NB4 (cell line): ENCODE measurements around the gene PMPCA.

Experiments used
- POLR2A ChIP-seq: IDR thresholded peaks from 2 replicates; pipeline ENCODE4 v1.6.1; 2011; ENCODE audit warnings: mild to moderate bottlenecking; ENCODE audit not compliant: insufficient read length; ENCODE audit errors: extremely low read depth
- TF ChIP-seq, protein P1 (sequence below): IDR thresholded peaks from one replicate; pipeline ENCODE4 v1.5.1; 2012; ENCODE audit warnings: low read depth, low read length

- no peak for TF ChIP-seq POLR2A
- TF ChIP-seq, protein P1, sequence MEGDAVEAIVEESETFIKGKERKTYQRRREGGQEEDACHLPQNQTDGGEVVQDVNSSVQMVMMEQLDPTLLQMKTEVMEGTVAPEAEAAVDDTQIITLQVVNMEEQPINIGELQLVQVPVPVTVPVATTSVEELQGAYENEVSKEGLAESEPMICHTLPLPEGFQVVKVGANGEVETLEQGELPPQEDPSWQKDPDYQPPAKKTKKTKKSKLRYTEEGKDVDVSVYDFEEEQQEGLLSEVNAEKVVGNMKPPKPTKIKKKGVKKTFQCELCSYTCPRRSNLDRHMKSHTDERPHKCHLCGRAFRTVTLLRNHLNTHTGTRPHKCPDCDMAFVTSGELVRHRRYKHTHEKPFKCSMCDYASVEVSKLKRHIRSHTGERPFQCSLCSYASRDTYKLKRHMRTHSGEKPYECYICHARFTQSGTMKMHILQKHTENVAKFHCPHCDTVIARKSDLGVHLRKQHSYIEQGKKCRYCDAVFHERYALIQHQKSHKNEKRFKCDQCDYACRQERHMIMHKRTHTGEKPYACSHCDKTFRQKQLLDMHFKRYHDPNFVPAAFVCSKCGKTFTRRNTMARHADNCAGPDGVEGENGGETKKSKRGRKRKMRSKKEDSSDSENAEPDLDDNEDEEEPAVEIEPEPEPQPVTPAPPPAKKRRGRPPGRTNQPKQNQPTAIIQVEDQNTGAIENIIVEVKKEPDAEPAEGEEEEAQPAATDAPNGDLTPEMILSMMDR: no peak
Observed at GRCh38 chr9:136429075-136429628, 18.7 kb downstream of the PMPCA start.
